HEK293 (cell line): ENCODE results near the gene NFKBIB.

Experiments
- EGR2 ChIP-seq: fragments of 450-650 bp; formaldehyde crosslinking; IDR thresholded peaks from 2 replicates; pipeline ENCODE4 v1.5.1; 2016; ENCODE audit warnings: low read depth, missing biosample characterization, missing genetic modification characterization
- FEZF1 ChIP-seq: fragments of 450-650 bp; formaldehyde crosslinking; IDR thresholded peaks from 2 replicates; pipeline ENCODE4 v1.5.1; 2016; ENCODE audit warnings: missing biosample characterization, missing genetic modification characterization
- HOXA7 ChIP-seq: sonication (generic); formaldehyde crosslinking; IDR thresholded peaks from 2 replicates; pipeline ENCODE4 v1.8.1; 2022; ENCODE audit warnings: missing genetic modification reagents, borderline replicate concordance
- HOXD13 ChIP-seq: sonication (generic); formaldehyde crosslinking; IDR thresholded peaks from 2 replicates; pipeline ENCODE4 v1.8.0; 2022; ENCODE audit warnings: missing genetic modification reagents, borderline replicate concordance
- KLF9 ChIP-seq: fragments of 450-650 bp; formaldehyde crosslinking; IDR thresholded peaks from 2 replicates; pipeline ENCODE4 v1.5.1; 2016; ENCODE audit warnings: missing biosample characterization, missing genetic modification characterization, low read depth
- MZF1 ChIP-seq: fragments of 450-650 bp; formaldehyde crosslinking; IDR thresholded peaks from 2 replicates; pipeline ENCODE4 v1.5.1; 2017; ENCODE audit warnings: missing biosample characterization, missing genetic modification characterization, borderline replicate concordance
- OVOL3 ChIP-seq: fragments of 450-650 bp; formaldehyde crosslinking; IDR thresholded peaks from 2 replicates; pipeline ENCODE4 v1.5.1; 2016; ENCODE audit warnings: missing biosample characterization, missing genetic modification characterization
- SCRT1 ChIP-seq: fragments of 450-650 bp; formaldehyde crosslinking; IDR thresholded peaks from 2 replicates; pipeline ENCODE4 v1.5.1; 2016; ENCODE audit warnings: missing biosample characterization, missing genetic modification characterization, borderline replicate concordance
- SP3 ChIP-seq: fragments of 450-650 bp; formaldehyde crosslinking; IDR thresholded peaks from 2 replicates; pipeline ENCODE4 v1.5.1; 2016; ENCODE audit warnings: missing biosample characterization, missing genetic modification characterization
- TRIM28 ChIP-seq: IDR thresholded peaks from 2 replicates; pipeline ENCODE4 v1.6.1; 2011; ENCODE audit warnings: low read length, control low read depth, borderline replicate concordance
- ZBTB20 ChIP-seq: fragments of 450-650 bp; formaldehyde crosslinking; IDR thresholded peaks from 2 replicates; pipeline ENCODE4 v1.5.1; 2016; ENCODE audit warnings: missing biosample characterization, missing genetic modification characterization
- ZBTB21 ChIP-seq: fragments of 450-650 bp; formaldehyde crosslinking; IDR thresholded peaks from 2 replicates; pipeline ENCODE4 v1.5.1; 2017; ENCODE audit warnings: missing biosample characterization, missing genetic modification characterization
- ZBTB7A ChIP-seq: fragments of 450-650 bp; formaldehyde crosslinking; IDR thresholded peaks from 2 replicates; pipeline ENCODE4 v1.5.1; 2016; ENCODE audit warnings: low read depth, missing biosample characterization, missing genetic modification characterization
- ZFP37 ChIP-seq: fragments of 450-650 bp; formaldehyde crosslinking; IDR thresholded peaks from 2 replicates; pipeline ENCODE4 v1.5.1; 2016; ENCODE audit warnings: missing biosample characterization, missing genetic modification characterization
- ZIC2 ChIP-seq: fragments of 450-650 bp; formaldehyde crosslinking; IDR thresholded peaks from 2 replicates; pipeline ENCODE4 v1.5.1; 2016; ENCODE audit warnings: missing biosample characterization, missing genetic modification characterization
- ZNF10 ChIP-seq: fragments of 450-650 bp; formaldehyde crosslinking; IDR thresholded peaks from 2 replicates; pipeline ENCODE4 v1.5.1; 2017; ENCODE audit warnings: missing biosample characterization, missing genetic modification characterization
- ZNF362 ChIP-seq: fragments of 450-650 bp; formaldehyde crosslinking; IDR thresholded peaks from 2 replicates; pipeline ENCODE4 v1.5.1; 2016; ENCODE audit warnings: missing biosample characterization, missing genetic modification characterization
- ZNF449 ChIP-seq: fragments of 450-650 bp; formaldehyde crosslinking; IDR thresholded peaks from 2 replicates; pipeline ENCODE4 v1.5.1; 2017; ENCODE audit warnings: missing biosample characterization, mild to moderate bottlenecking, missing genetic modification characterization, moderate library complexity
- ZNF473 ChIP-seq: fragments of 450-650 bp; formaldehyde crosslinking; IDR thresholded peaks from 2 replicates; pipeline ENCODE4 v1.5.1; 2017; ENCODE audit warnings: missing biosample characterization, missing genetic modification characterization
- ZNF501 ChIP-seq: fragments of 450-650 bp; formaldehyde crosslinking; IDR thresholded peaks from 2 replicates; pipeline ENCODE4 v1.5.1; 2016; ENCODE audit warnings: missing biosample characterization, missing genetic modification characterization
- ZNF561 ChIP-seq: fragments of 450-650 bp; IDR thresholded peaks from 2 replicates; pipeline ENCODE4 v1.5.1; 2018; ENCODE audit warnings: missing biosample characterization, missing genetic modification characterization, borderline replicate concordance
- ZNF610 ChIP-seq: fragments of 450-650 bp; formaldehyde crosslinking; IDR thresholded peaks from 2 replicates; pipeline ENCODE4 v1.5.1; 2016; ENCODE audit warnings: missing biosample characterization, missing genetic modification characterization, borderline replicate concordance
- ZNF621 ChIP-seq: fragments of 450-650 bp; formaldehyde crosslinking; IDR thresholded peaks from 2 replicates; pipeline ENCODE4 v1.5.1; 2017; ENCODE audit warnings: missing biosample characterization, missing genetic modification characterization
- ZNF629 ChIP-seq: fragments of 450-650 bp; formaldehyde crosslinking; IDR thresholded peaks from 2 replicates; pipeline ENCODE4 v1.5.1; 2017; ENCODE audit warnings: missing biosample characterization, missing genetic modification characterization
- ZNF670 ChIP-seq: fragments of 450-650 bp; formaldehyde crosslinking; IDR thresholded peaks from 2 replicates; pipeline ENCODE4 v1.5.1; 2016; ENCODE audit warnings: missing biosample characterization, missing genetic modification characterization, low read depth
- ZSCAN30 ChIP-seq: fragments of 450-650 bp; IDR thresholded peaks from 2 replicates; pipeline ENCODE4 v1.5.1; 2018; ENCODE audit warnings: missing biosample characterization, mild to moderate bottlenecking, missing genetic modification characterization, moderate library complexity
- TF ChIP-seq, protein P1 (sequence below): fragments of 450-650 bp; formaldehyde crosslinking; IDR thresholded peaks from 2 replicates; pipeline ENCODE4 v1.5.1; 2016; ENCODE audit warnings: missing biosample characterization, missing genetic modification characterization, low read depth
- TF ChIP-seq, protein P2 (sequence below): fragments of 450-650 bp; formaldehyde crosslinking; IDR thresholded peaks from 2 replicates; pipeline ENCODE4 v1.5.1; 2016; ENCODE audit warnings: missing biosample characterization, missing genetic modification characterization
- TF ChIP-seq, protein P3 (sequence below): fragments of 450-650 bp; formaldehyde crosslinking; IDR thresholded peaks from 2 replicates; pipeline ENCODE4 v1.5.1; 2017; ENCODE audit warnings: missing biosample characterization, missing genetic modification characterization
- TF ChIP-seq, protein P4 (sequence below): fragments of 450-650 bp; formaldehyde crosslinking; IDR thresholded peaks from 2 replicates; pipeline ENCODE4; 2016; ENCODE audit warnings: missing biosample characterization, missing genetic modification characterization
- TF ChIP-seq, protein P5 (sequence below): fragments of 450-650 bp; formaldehyde crosslinking; IDR thresholded peaks from 2 replicates; pipeline ENCODE4 v1.5.1; 2017; ENCODE audit warnings: missing biosample characterization, missing genetic modification characterization

The NFKBIB gene

GRCh38 chr19:38899447-38900201 lies at the start of gene NFKBIB, which contains the start of gene SIRT2 (continued):
- TF ChIP-seq, protein P1, sequence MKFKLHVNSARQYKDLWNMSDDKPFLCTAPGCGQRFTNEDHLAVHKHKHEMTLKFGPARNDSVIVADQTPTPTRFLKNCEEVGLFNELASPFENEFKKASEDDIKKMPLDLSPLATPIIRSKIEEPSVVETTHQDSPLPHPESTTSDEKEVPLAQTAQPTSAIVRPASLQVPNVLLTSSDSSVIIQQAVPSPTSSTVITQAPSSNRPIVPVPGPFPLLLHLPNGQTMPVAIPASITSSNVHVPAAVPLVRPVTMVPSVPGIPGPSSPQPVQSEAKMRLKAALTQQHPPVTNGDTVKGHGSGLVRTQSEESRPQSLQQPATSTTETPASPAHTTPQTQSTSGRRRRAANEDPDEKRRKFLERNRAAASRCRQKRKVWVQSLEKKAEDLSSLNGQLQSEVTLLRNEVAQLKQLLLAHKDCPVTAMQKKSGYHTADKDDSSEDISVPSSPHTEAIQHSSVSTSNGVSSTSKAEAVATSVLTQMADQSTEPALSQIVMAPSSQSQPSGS (tag by site-specific recombination), result 0 out of 2 replicates have a peak, but pooled peaks have one; percentile 83
- peak; percentile 99 for TF ChIP-seq SCRT1 (tag by site-specific recombination)
- TF ChIP-seq ZNF473 (tag by site-specific recombination), result no peak
- TF ChIP-seq ZNF621 (tag by site-specific recombination), result no peak
- TF ChIP-seq ZNF561 (tag by site-specific recombination), result peak; percentile 100
- no peak for TF ChIP-seq ZNF362 (tag by site-specific recombination)
- TF ChIP-seq SP3, result peak; percentile 100
- peak; percentile 77 for TF ChIP-seq EGR2 (tag by site-specific recombination)
- TF ChIP-seq KLF9 (tag by site-specific recombination), result peak; percentile 100
- peak; percentile 95 for TF ChIP-seq ZBTB7A
- TF ChIP-seq ZNF449 (tag by site-specific recombination), result peak; percentile 99
- TF ChIP-seq ZNF501 (tag by site-specific recombination), result peak; percentile 87
- peak; percentile 50; the same call in 1 of the 2 replicates for TF ChIP-seq FEZF1 (tag by site-specific recombination)
- TF ChIP-seq, protein P2, sequence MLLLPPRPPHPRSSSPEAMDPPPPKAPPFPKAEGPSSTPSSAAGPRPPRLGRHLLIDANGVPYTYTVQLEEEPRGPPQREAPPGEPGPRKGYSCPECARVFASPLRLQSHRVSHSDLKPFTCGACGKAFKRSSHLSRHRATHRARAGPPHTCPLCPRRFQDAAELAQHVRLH, result peak; percentile 71; the same call in 1 of the 2 replicates
- TF ChIP-seq ZFP37 (tag by site-specific recombination), result peak; percentile 91; the same call in 1 of the 2 replicates
- peak; percentile 99 for TF ChIP-seq ZNF629 (tag by site-specific recombination)
- no peak for TF ChIP-seq MZF1 (tag by site-specific recombination)
- TF ChIP-seq ZBTB20 (tag by site-specific recombination), result peak; percentile 100
- TF ChIP-seq ZNF10 (tag by site-specific recombination), result peak; percentile 98; the same call in 1 of the 2 replicates
- TF ChIP-seq ZBTB21 (tag by site-specific recombination), result peak; percentile 99
- TF ChIP-seq ZIC2 (tag by site-specific recombination), result peak; percentile 98
- TF ChIP-seq, protein P3, sequence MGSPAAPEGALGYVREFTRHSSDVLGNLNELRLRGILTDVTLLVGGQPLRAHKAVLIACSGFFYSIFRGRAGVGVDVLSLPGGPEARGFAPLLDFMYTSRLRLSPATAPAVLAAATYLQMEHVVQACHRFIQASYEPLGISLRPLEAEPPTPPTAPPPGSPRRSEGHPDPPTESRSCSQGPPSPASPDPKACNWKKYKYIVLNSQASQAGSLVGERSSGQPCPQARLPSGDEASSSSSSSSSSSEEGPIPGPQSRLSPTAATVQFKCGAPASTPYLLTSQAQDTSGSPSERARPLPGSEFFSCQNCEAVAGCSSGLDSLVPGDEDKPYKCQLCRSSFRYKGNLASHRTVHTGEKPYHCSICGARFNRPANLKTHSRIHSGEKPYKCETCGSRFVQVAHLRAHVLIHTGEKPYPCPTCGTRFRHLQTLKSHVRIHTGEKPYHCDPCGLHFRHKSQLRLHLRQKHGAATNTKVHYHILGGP (tag by site-specific recombination), result peak; percentile 75
- TF ChIP-seq OVOL3, result peak; percentile 92
- TF ChIP-seq HOXD13 (CRISPR knock-in tag), result peak; percentile 65; the same call in 1 of the 2 replicates
- TF ChIP-seq, protein P4, sequence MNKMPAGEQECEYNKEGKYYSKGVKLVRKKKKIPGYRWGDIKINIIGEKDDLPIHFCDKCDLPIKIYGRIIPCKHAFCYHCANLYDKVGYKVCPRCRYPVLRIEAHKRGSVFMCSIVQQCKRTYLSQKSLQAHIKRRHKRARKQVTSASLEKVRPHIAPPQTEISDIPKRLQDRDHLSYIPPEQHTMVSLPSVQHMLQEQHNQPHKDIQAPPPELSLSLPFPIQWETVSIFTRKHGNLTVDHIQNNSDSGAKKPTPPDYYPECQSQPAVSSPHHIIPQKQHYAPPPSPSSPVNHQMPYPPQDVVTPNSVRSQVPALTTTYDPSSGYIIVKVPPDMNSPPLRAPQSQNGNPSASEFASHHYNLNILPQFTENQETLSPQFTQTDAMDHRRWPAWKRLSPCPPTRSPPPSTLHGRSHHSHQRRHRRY (tag by site-specific recombination), result no peak
- no peak for TF ChIP-seq ZNF670 (tag by site-specific recombination)
- TF ChIP-seq ZSCAN30, result peak; percentile 94
- TF ChIP-seq ZNF610 (tag by site-specific recombination), result peak; percentile 19
- peak; percentile 86; the same call in 1 of the 2 replicates for TF ChIP-seq HOXA7 (CRISPR knock-in tag)
- peak; percentile 28; the same call in 1 of the 2 replicates for TF ChIP-seq TRIM28
- TF ChIP-seq, protein P5, sequence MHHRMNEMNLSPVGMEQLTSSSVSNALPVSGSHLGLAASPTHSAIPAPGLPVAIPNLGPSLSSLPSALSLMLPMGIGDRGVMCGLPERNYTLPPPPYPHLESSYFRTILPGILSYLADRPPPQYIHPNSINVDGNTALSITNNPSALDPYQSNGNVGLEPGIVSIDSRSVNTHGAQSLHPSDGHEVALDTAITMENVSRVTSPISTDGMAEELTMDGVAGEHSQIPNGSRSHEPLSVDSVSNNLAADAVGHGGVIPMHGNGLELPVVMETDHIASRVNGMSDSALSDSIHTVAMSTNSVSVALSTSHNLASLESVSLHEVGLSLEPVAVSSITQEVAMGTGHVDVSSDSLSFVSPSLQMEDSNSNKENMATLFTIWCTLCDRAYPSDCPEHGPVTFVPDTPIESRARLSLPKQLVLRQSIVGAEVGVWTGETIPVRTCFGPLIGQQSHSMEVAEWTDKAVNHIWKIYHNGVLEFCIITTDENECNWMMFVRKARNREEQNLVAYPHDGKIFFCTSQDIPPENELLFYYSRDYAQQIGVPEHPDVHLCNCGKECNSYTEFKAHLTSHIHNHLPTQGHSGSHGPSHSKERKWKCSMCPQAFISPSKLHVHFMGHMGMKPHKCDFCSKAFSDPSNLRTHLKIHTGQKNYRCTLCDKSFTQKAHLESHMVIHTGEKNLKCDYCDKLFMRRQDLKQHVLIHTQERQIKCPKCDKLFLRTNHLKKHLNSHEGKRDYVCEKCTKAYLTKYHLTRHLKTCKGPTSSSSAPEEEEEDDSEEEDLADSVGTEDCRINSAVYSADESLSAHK (tag by site-specific recombination), result peak; percentile 13; the same call in 1 of the 2 replicates
